Right cardiac atrium (tissue), 5 donors: ENCODE measurements around the gene NCAPH2. TPM values are rescaled to one million over a fixed set of nuclear protein-coding genes. Genes with fewer than 3 reads are reported as not detected.

Experiments
- ATAC-seq, 2 donors: fragments of 200-7000 bp; cut with Tn5 transposase; one replicate each; pipeline versions ENCODE4 v1.8.0 to v1.9.1; 2020; ENCODE audit warnings: moderate library complexity in 2 of 2, mild to moderate bottlenecking in 1 of 2
- DNase-seq, 3 donors: peaks; one replicate each; pipeline ENCODE4 v3.0.0-alpha.2; 2020
- H3K27ac ChIP-seq: one replicate; pipeline ENCODE4 v1.5.1; 2013; ENCODE audit warnings: mild to moderate bottlenecking, low read length, control low read depth, moderate library complexity
- H3K27me3 ChIP-seq: one replicate; pipeline ENCODE4 v1.6.1; 2013; ENCODE audit not compliant: control insufficient read depth, insufficient read depth
- H3K4me1 ChIP-seq: one replicate; pipeline ENCODE4 v1.6.1; 2013; ENCODE audit warnings: low read length; ENCODE audit not compliant: control insufficient read depth, insufficient read depth
- H3K4me3 ChIP-seq: one replicate; pipeline ENCODE4 v1.5.1; 2013; ENCODE audit warnings: low read length, control low read depth
- H3K9me3 ChIP-seq: one replicate; pipeline ENCODE4 v1.6.1; 2013; ENCODE audit warnings: low read length; ENCODE audit not compliant: control insufficient read depth
- WGBS: extraction: QIAGEN DNeasy Blood & Tissue Kit; methylation state at CpG from one replicate; pipeline ENCODE4 v1.1.7; 2013; 5-methylcytosine and 5-hydroxymethylcytosine counted together
- intact Hi-C, 4 donors: fragments of 100-400 bp; cut with DNase I; formaldehyde crosslinking; loops; one replicate each; pipeline versions ENCODE4 v1.11.0 to v1.14.0; 2022 to 2023
- polyA plus RNA-seq: library from polyadenylated mRNA; stranded (reverse); fragments of 200-250 nt; gene quantifications from one replicate; pipeline ENCODE4 v1.2.3, GENCODE V29; 2013
- total RNA-seq, 4 donors: library from RNA; stranded (reverse); fragmentation: NEBNext Ultra II Directional; extraction: Animal tissue kit (Norgen Biotek cat#: 25700); gene quantifications; one replicate each; pipeline ENCODE4 v1.2.1, GENCODE V29; 2021
- donor health status: healthy with polysubstance abuse.
- donor health status: DM: no; HTN: yes; CAD: no.
- donor health status: DM: no; HTN: no; CAD: no.
- donor health status: DM: no; HTN: yes; CAD: no; lungs with severe emphysema.
- donor health status: DM: yes; HTN: yes; CAD: no.

The NCAPH2 gene
- total and polyA plus RNA-seq, 5 donors, result 23.3 to 35.0 (median 28.9) TPM

DNA sequence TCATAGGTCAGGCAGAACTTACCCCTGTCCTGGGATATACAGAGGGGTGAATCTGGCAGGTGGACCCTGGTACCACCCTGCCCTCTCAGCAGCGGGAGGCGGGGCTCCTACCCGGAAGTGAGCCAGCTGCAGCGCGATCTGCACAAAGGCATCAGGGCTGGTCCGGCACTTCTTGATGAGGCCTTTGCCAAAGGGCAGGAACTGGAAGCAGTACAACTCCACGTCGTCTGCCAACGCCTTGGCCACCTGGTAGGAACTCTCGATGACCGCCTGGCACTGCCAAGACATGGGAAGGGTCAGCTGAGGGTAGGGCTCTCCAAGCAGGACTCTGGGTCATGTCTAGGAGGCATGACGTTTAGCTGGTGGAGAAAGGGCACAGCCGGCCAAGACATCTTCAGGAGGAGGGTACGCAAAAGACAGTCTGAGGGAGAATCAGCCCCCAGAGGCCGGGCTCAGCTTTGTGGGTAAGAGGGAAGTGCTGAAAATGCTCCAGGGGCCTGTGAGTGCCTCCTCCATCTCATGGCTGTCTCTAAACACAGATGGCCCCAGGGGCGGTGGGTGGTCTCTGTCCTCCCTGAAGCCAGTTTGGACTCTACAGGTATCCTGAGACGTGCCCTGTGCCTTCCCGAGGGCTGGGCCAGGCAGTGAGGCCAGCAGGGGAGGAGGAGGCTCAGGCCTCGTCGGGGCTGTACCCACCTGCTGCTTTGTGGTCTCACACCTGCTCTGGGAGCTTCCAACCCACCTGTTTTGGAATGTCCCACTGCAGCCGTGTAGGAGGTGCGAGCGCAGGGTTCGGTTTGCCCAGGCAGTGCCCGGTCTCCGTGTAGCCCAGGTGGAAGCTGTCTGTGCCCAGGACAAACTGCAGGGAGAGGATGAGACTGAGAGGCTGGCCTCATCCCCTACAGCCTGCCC is 63.5 kb downstream of the NCAPH2 start:
- WGBS, result 82% methylated on average over 26 of the region's 26 CpGs
- Histone ChIP-seq H3K4me1 (no peaks in the 10 kb centered on the region), H3K27me3 (no peaks in the 10 kb centered on the region), H3K27ac (no peak overlapping the region), H3K9me3 (no peaks in the 10 kb centered on the region), H3K4me3 (no peak overlapping the region)
- no peak for ATAC-seq
- intact Hi-C loops, result no loop called here
- DNase-seq, result peak in 2 of 3 donors; percentile 50 to 55

- intact Hi-C loops, result no loop called here
- H3K9me3 ChIP-seq, result no peaks in the 10 kb centered on the region
- H3K4me1 ChIP-seq, result no peaks in the 10 kb centered on the region
- WGBS, result 92% methylated on average over 11 of the region's 11 CpGs
- no peaks in the 10 kb centered on the region for H3K27me3 ChIP-seq
- no peak for ATAC-seq
- DNase-seq, result peak in 2 of 3 donors; percentile 30 to 48
- H3K4me3 ChIP-seq, result no peak overlapping the region
- H3K27ac ChIP-seq, result no peak overlapping the region
These were observed 64.9 kb downstream of the NCAPH2 start for GRCh38 chr22:50572965-50573364.

- intact Hi-C loops, result no loop called here
- H3K27me3 ChIP-seq, result no peaks in the 10 kb centered on the region
- 88% methylated on average over 26 of the region's 26 CpGs for WGBS
- no peak overlapping the region for H3K27ac ChIP-seq
- no peak for ATAC-seq
- H3K4me3 ChIP-seq, result no peak overlapping the region
- H3K4me1 ChIP-seq, result no peaks in the 10 kb centered on the region
- H3K9me3 ChIP-seq, result no peaks in the 10 kb centered on the region
- peak in 1 of 3 donors; percentile 31 for DNase-seq
These were observed 65.7 kb downstream of the NCAPH2 start for GRCh38 chr22:50573491-50574382.

GRCh38 chr22:50574383-50574755 is 66.3 kb downstream of the NCAPH2 start:
- no peaks in the 10 kb centered on the region for H3K27me3 ChIP-seq
- no peak overlapping the region for H3K4me3 ChIP-seq
- H3K9me3 ChIP-seq, result no peaks in the 10 kb centered on the region
- WGBS, result 89% methylated on average over 11 of the region's 11 CpGs
- H3K4me1 ChIP-seq, result no peaks in the 10 kb centered on the region
- no peak for ATAC-seq
- H3K27ac ChIP-seq, result no peak overlapping the region
- DNase-seq, result no peak
- intact Hi-C loops, result no loop called here

Other genes with a start within 250 kb of the NCAPH2 start
- gene MAPK12, start 246.5 kb upstream of the NCAPH2 start, total RNA-seq, result 10 to 100 TPM; 10.5 to 14.8 (median 11.2) TPM
- gene MAPK12, start 246.5 kb upstream of the NCAPH2 start, polyA plus RNA-seq, result 15.2 TPM
- gene MAPK11, start 237.8 kb upstream of the NCAPH2 start, total RNA-seq, result 1 to 10 TPM; 6.4 to 7.9 (median 7.4) TPM
- gene MAPK11, start 237.8 kb upstream of the NCAPH2 start, polyA plus RNA-seq, result 8.8 TPM
- 100 to 1,000 TPM in 1 of 4 donors, 10 to 100 TPM in 3; 80.7 to 110 (median 90.6) TPM for gene PLXNB2, start 200.6 kb upstream of the NCAPH2 start, total RNA-seq
- gene PLXNB2, start 200.6 kb upstream of the NCAPH2 start, polyA plus RNA-seq, result 60.0 TPM
- gene DENND6B, start 181.2 kb upstream of the NCAPH2 start, total RNA-seq, result 1 to 10 TPM; 2.0 to 3.1 (median 2.5) TPM
- gene DENND6B, start 181.2 kb upstream of the NCAPH2 start, polyA plus RNA-seq, result 2.4 TPM
- 10 to 100 TPM; 40.1 to 50.2 (median 44.6) TPM for gene PPP6R2, start 164.9 kb upstream of the NCAPH2 start, total RNA-seq
- gene PPP6R2, start 164.9 kb upstream of the NCAPH2 start, polyA plus RNA-seq, result 36.2 TPM
- gene SBF1, start 33.2 kb upstream of the NCAPH2 start, total RNA-seq, result 10 to 100 TPM; 50.3 to 54.8 (median 53.9) TPM
- gene SBF1, start 33.2 kb upstream of the NCAPH2 start, polyA plus RNA-seq, result 39.2 TPM
- under 1 TPM in 2 of 4 donors, not detected in 2; 0.11 to 0.32 TPM for gene ADM2, start 26.7 kb upstream of the NCAPH2 start, total RNA-seq
- 0.05 TPM for gene ADM2, start 26.7 kb upstream of the NCAPH2 start, polyA plus RNA-seq
- gene MIOX, start 21.4 kb upstream of the NCAPH2 start, total RNA-seq, result not detected
- not detected for gene MIOX, start 21.4 kb upstream of the NCAPH2 start, polyA plus RNA-seq
- 10 to 100 TPM; 32.2 to 33.7 (median 33.3) TPM for gene LMF2, start 522 bp upstream of the NCAPH2 start, total RNA-seq
- gene LMF2, start 522 bp upstream of the NCAPH2 start, polyA plus RNA-seq, result 29.0 TPM
- 1 to 10 TPM in 2 of 4 donors, not detected in 2; 1.4 to 2.2 TPM for gene SCO2, start 17.4 kb downstream of the NCAPH2 start, total RNA-seq
- gene SCO2, start 17.4 kb downstream of the NCAPH2 start, polyA plus RNA-seq, result not detected
- gene TYMP, start 21.8 kb downstream of the NCAPH2 start, total RNA-seq, result 10 to 100 TPM; 14.6 to 35.5 (median 19.3) TPM
- 18.5 TPM for gene TYMP, start 21.8 kb downstream of the NCAPH2 start, polyA plus RNA-seq
- under 1 TPM in 3 of 4 donors, not detected in 1; 0.08 to 0.14 (median 0.09) TPM for gene KLHDC7B, start 37.7 kb downstream of the NCAPH2 start, total RNA-seq
- not detected for gene KLHDC7B, start 37.7 kb downstream of the NCAPH2 start, polyA plus RNA-seq
- gene SYCE3, start 54.7 kb downstream of the NCAPH2 start, total RNA-seq, result not detected
- not detected for gene SYCE3, start 54.7 kb downstream of the NCAPH2 start, polyA plus RNA-seq
- 100 to 1,000 TPM; 236 to 290 (median 263) TPM for gene CPT1B, start 70.2 kb downstream of the NCAPH2 start, total RNA-seq
- gene CPT1B, start 70.2 kb downstream of the NCAPH2 start, polyA plus RNA-seq, result 217 TPM
- 10 to 100 TPM; 33.9 to 63.4 (median 42.7) TPM for gene CHKB, start 74.6 kb downstream of the NCAPH2 start, total RNA-seq
- 44.5 TPM for gene CHKB, start 74.6 kb downstream of the NCAPH2 start, polyA plus RNA-seq
- gene MAPK8IP2, start 92.6 kb downstream of the NCAPH2 start, total RNA-seq, result under 1 TPM; 0.28 to 0.47 (median 0.38) TPM
- 0.57 TPM for gene MAPK8IP2, start 92.6 kb downstream of the NCAPH2 start, polyA plus RNA-seq
- 10 to 100 TPM; 30.3 to 37.0 (median 32.2) TPM for gene ARSA, start 119.9 kb downstream of the NCAPH2 start, total RNA-seq
- 35.6 TPM for gene ARSA, start 119.9 kb downstream of the NCAPH2 start, polyA plus RNA-seq
- gene SHANK3, start 164.6 kb downstream of the NCAPH2 start, total RNA-seq, result 10 to 100 TPM; 18.7 to 28.9 (median 27.0) TPM
- gene SHANK3, start 164.6 kb downstream of the NCAPH2 start, polyA plus RNA-seq, result 20.1 TPM
- gene ACR, start 230.0 kb downstream of the NCAPH2 start, total RNA-seq, result 1 to 10 TPM in 1 of 4 donors, under 1 TPM in 3; 0.38 to 1.2 (median 0.72) TPM
- 0.41 TPM for gene ACR, start 230.0 kb downstream of the NCAPH2 start, polyA plus RNA-seq